ENCODE results near the gene ARID3B. TPM values are rescaled to one million over a fixed set of nuclear protein-coding genes. Genes with fewer than 3 reads are reported as not detected.

Gene ARID3B
- total RNA-seq, 1 experiment from 2014 or later: 101 TPM

GRCh38 chr15:74543043-74543422 lies 2.0 kb downstream of the ARID3B start:
- no peak overlapping the region for H2AFZ ChIP-seq (ENCODE audit: low read length)
- peaks cover 41 to 43% of the 10 kb centered on the region in 2 experiments for H3K4me1 Mint-ChIP-seq
- H3K27ac Mint-ChIP-seq: peak overlapping the region in 2 of 3 experiments; percentile 19 to 79; a peak in 2 of 7 replicates
- H4K8ac ChIP-seq (replicated peaks; ENCODE audit: insufficient read length, low read depth, low read length): no peak overlapping the region
- H3K4me2 ChIP-seq (ENCODE audit: insufficient read depth, insufficient read length, low read length): peak overlapping the region; percentile 98
- no CpG with 5 or more reads among the region's 3 CpGs for WGBS (ENCODE audit: extremely low coverage, insufficient read length, low lambda C conversion rate)
- no peak overlapping the region for H3K27ac ChIP-seq (ENCODE audit: insufficient read length, low read depth, low read length)
- no peak overlapping the region for H3K18ac ChIP-seq (ENCODE audit: insufficient read length, low read depth, low read length)
- no peak overlapping the region for H2BK15ac ChIP-seq (ENCODE audit: low read depth, low read length)
- no peak overlapping the region for H2BK5ac ChIP-seq (ENCODE audit: insufficient read length, low read length)
- no peak overlapping the region for H4K91ac ChIP-seq (ENCODE audit: insufficient read length, low read depth, low read length)
- H4K20me1 ChIP-seq (ENCODE audit: control insufficient read depth, insufficient read depth, insufficient read length): no peaks in the 10 kb centered on the region
- H3K27me3 Mint-ChIP-seq (ENCODE audit: low read depth): no peaks in the 10 kb centered on the region
- peaks cover 4% of the 10 kb centered on the region for H3K79me1 ChIP-seq (ENCODE audit: insufficient read depth, low read depth, low read length, poor library complexity, severe bottlenecking)
- peaks cover 17% of the 10 kb centered on the region for H3K23me2 ChIP-seq (ENCODE audit: insufficient read length, low read depth, low read length, poor library complexity, severe bottlenecking)
- H2BK120ac ChIP-seq (ENCODE audit: low read depth, low read length, poor library complexity, severe bottlenecking): no peak overlapping the region
- H2BK20ac ChIP-seq (ENCODE audit: low read depth, low read length, poor library complexity, severe bottlenecking): no peak overlapping the region
- H3K9me3 Mint-ChIP-seq: no peaks in the 10 kb centered on the region
- H3K79me2 ChIP-seq (ENCODE audit: insufficient read depth, low read length): peaks cover 42% of the 10 kb centered on the region; the same call in 1 of the 2 replicates
- H3K9me3 ChIP-seq (ENCODE audit: control insufficient read depth, low read depth, low read length): no peaks in the 10 kb centered on the region
- no peaks in the 10 kb centered on the region for H3K27me3 ChIP-seq (ENCODE audit: insufficient read depth, low read length)
- H3K14ac ChIP-seq (ENCODE audit: insufficient read depth, low read length): no peak overlapping the region
- H4K5ac ChIP-seq (ENCODE audit: insufficient read length, low read depth, low read length): no peak overlapping the region
- H2BK12ac ChIP-seq (ENCODE audit: insufficient read length, low read depth, low read length): no peak overlapping the region
- DNase-seq: no peak
- H2AK5ac ChIP-seq (ENCODE audit: insufficient read length, low read length): no peak overlapping the region
- peak overlapping the region; percentile 94 to 99 for H3K4me3 Mint-ChIP-seq
- peaks cover 22 to 47% (median 42%) of the 10 kb centered on the region in 3 experiments for H3K36me3 Mint-ChIP-seq (ENCODE audit: insufficient read depth in 1 of 3, low read depth in 3 of 3)
- no peak overlapping the region for H3K23ac ChIP-seq (ENCODE audit: insufficient read length, low read depth, low read length)
- TF ChIP-seq CTCF (conservative IDR thresholded peaks at IDR 0.05): no peak
- no peak overlapping the region for H3K4ac ChIP-seq (ENCODE audit: low read depth, low read length)
- peaks cover 8% of the 10 kb centered on the region for H3K4me1 ChIP-seq (ENCODE audit: insufficient read depth, low read length)
- H3K56ac ChIP-seq (ENCODE audit: insufficient read length, low read depth, low read length): no peak overlapping the region
- no peak overlapping the region for H3T11ph ChIP-seq (ENCODE audit: low read length)
- peak overlapping the region; percentile 76 for H3K9ac ChIP-seq (ENCODE audit: extremely low read depth, insufficient read length, low read length)
